K562 (cell line): ENCODE measurements around the gene KDM4F. TPM values are rescaled to one million over a fixed set of nuclear protein-coding genes. Genes with fewer than 3 reads are reported as not detected.

Experiments used
- ETV6 ChIP-seq, 3 experiments: fragments of 150-350 bp in 1 of 3; sonication (generic) in 1 of 3; formaldehyde crosslinking in 1 of 3; IDR thresholded peaks; 2 replicates each; pipeline versions ENCODE4 v1.6.1 to v1.8.0; 2014 to 2022; ENCODE audit warnings: borderline replicate concordance in 2 of 3, low read depth in 2 of 3, antibody characterized with exemption in 1 of 3, low read length in 1 of 3, mild to moderate bottlenecking in 1 of 3, missing genetic modification reagents in 1 of 3
- KDM2B ChIP-seq: fragments of 250-450 bp; sonication (Bioruptor Pico); IDR thresholded peaks from 2 replicates; pipeline ENCODE4 v1.8.0; 2021; ENCODE audit warnings: mild to moderate bottlenecking, moderate library complexity
- MAX ChIP-seq: sonication (generic); formaldehyde crosslinking; IDR thresholded peaks from 2 replicates; pipeline ENCODE4 v1.9.0; 2022; ENCODE audit warnings: mild to moderate bottlenecking, missing genetic modification reagents
- MGA ChIP-seq: fragments of 450-650 bp; IDR thresholded peaks from 2 replicates; pipeline ENCODE4 v1.6.1; 2016; ENCODE audit warnings: mild to moderate bottlenecking, moderate library complexity
- PCBP1 ChIP-seq: fragments of 200-400 bp; formaldehyde crosslinking; IDR thresholded peaks from 2 replicates; pipeline ENCODE4 v1.6.1; 2018; ENCODE audit warnings: mild to moderate bottlenecking, low read depth, low read length; ENCODE audit not compliant: poor library complexity, severe bottlenecking
- POLR3G ChIP-seq: IDR thresholded peaks from 2 replicates; pipeline ENCODE4 v1.6.1; 2011; ENCODE audit not compliant: insufficient read length, insufficient replicate concordance; ENCODE audit errors: extremely low read depth
- PTRF ChIP-seq: fragments of 450-650 bp; IDR thresholded peaks from 2 replicates; pipeline ENCODE4 v1.6.1; 2016; ENCODE audit warnings: mild to moderate bottlenecking, missing genetic modification characterization, missing compliant biosample characterization
- RNF2 ChIP-seq: sonication (generic); IDR thresholded peaks from 2 replicates; pipeline ENCODE4 v1.6.1; 2016
- SMARCE1 ChIP-seq: fragments of 450-650 bp; IDR thresholded peaks from 2 replicates; pipeline ENCODE4 v1.7.1; 2016; ENCODE audit warnings: mild to moderate bottlenecking
- XRCC5 ChIP-seq: fragments of 200-400 bp; formaldehyde crosslinking; IDR thresholded peaks from 2 replicates; pipeline ENCODE4 v1.6.1; 2017; ENCODE audit warnings: low read depth, mild to moderate bottlenecking, low read length
- ZNF518B ChIP-seq: fragments of 250-450 bp; sonication (Bioruptor Pico); IDR thresholded peaks from 2 replicates; pipeline ENCODE4 v1.5.0; 2021; ENCODE audit warnings: mild to moderate bottlenecking, moderate library complexity
- polyA plus RNA-seq, 8 experiments: library from polyadenylated mRNA; depleted of rRNA in 4 of 8; stranded (reverse) in 5 of 8; unstranded in 3 of 8; fragments of >200 nt; fragmentation: Nextera tagmentation in 2 of 8; fragmentation: Illumina TruSeq in 1 of 8; extraction: Ambion mirVana in 2 of 8; extraction: Trizol in 1 of 8; gene quantifications; 2 replicates each; pipeline versions ENCODE4 v1.2.1 to v1.2.3, GENCODE V29; 2011 to 2014; ENCODE audit warnings: inconsistent platforms in 1 of 8, missing spikeins in 1 of 8
- total RNA-seq, 7 experiments: library from RNA; depleted of rRNA in 6 of 7; stranded (reverse); fragments of >200 nt in 6 of 7; fragmentation: Illumina TruSeq in 2 of 7; extraction: Trizol in 2 of 7; gene quantifications; 2 replicates each; pipeline versions ENCODE4 v1.2.1 to v1.2.3, GENCODE V29; 2011 to 2021; ENCODE audit warnings: low replicate concordance in 1 of 7

Gene KDM4F
- total and polyA plus RNA-seq, 9 of the 15 experiments (the other 6 are each of a cell fraction or from before 2014, with no cell fraction given), result not detected

- TF ChIP-seq RNF2 (0 out of 2 replicates have a peak, but pooled peaks have one; percentile 41), XRCC5 (0 out of 2 replicates have a peak, but pooled peaks have one; percentile 41), ZNF518B (CRISPR knock-in tag) (no peak), PCBP1 (peak; percentile 59), MGA (peak; percentile 89), SMARCE1 (no peak), ETV6 (IDR thresholded peaks at IDR 0.05; ENCODE audit: borderline replicate concordance in 1 of 2, low read depth in 2 of 2, low read length in 1 of 2) (no peak), ETV6 (CRISPR knock-in tag; IDR thresholded peaks at IDR 0.05; ENCODE audit: borderline replicate concordance) (0 out of 2 replicates have a peak, but pooled peaks have one; percentile 13), PTRF (tag) (no peak), POLR3G (no peak), KDM2B (CRISPR knock-in tag) (no peak), MAX (CRISPR knock-in tag) (peak; percentile 54; the same call in 1 of the 2 replicates)
These were observed 18.0 kb downstream of the KDM4F start (continued) for GRCh38 chr11:95067039-95067840.
